Ramos (cell line): ENCODE data around the gene JAKMIP3.

Experiments
- in situ Hi-C: fragments of 300-500 bp; cut with MboI; formaldehyde crosslinking; loops from one replicate; pipeline ENCODE4 v1.14.3; 2022; ENCODE audit warnings: low sequenced_read_pairs; ENCODE audit not compliant: unreplicated experiment

JAKMIP3 gene

DNA sequence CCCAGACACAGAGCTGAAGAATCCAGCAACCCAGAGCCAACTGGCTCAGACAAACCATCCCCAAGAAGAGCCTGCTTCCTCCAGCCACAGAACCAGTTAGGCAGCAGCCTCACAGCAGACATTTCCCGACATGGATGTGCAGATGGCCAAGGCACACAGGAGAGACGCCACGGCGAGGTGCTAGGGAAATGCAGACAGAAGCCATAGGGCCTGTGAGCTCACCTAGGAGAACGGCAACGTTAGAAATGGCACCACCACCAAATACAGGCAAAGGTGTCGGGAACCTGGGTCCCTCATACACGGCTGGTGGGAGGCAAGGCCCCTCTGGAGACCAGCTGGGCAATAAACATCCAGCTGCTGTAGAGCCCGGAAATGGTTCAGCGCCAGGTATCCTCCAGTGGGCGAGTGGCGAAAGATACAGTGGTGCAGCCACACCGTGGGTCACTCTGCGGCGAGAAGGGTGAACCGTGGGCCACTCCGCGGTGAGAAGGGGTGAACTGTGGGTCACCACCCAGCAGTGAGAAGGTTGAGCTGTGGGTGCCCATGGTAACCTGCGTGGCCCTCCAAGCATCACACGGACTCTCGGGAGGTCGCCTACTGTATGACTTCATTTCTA lies 31.2 kb downstream of the JAKMIP3 start:
- in situ Hi-C loops = no loop called here

DNA sequence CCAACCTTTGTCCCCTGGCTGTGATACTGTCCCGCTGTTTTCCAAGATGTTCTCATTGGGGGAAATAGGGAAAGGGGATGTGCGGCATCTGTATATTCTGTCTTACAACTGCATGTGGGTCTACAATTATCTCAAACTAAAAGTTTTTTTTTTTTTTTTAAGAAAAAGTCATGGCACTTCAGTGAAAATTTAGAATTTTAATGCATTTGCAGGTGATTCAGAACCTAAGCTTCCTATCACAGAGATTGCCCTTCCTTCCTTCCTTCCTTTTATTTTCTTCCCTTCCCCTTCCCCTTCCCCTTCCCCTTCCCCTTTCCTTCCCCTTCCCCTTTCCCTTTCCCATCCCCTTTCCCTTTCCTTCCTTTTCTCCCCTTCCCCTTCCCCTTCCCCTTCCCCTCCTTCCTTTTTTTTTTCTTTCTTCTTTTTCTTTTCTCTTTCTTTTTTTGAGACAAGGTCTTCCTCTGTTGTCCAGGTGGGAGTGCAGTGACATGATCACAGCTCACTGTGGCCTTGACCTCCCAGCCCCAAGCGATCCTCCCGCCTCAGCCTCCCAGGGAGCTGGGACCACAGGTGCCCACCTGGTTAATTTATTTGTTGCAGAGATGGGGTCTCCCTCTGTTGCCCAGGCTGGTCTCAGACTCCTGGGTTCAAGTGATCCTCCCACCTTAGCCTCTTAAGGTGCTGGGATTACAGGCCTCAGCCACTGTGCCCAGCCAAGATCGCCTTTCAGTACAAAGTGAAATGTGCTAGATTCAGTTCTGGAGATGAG lies 32.0 kb downstream of the JAKMIP3 start:
- in situ Hi-C loops = no loop called here

DNA sequence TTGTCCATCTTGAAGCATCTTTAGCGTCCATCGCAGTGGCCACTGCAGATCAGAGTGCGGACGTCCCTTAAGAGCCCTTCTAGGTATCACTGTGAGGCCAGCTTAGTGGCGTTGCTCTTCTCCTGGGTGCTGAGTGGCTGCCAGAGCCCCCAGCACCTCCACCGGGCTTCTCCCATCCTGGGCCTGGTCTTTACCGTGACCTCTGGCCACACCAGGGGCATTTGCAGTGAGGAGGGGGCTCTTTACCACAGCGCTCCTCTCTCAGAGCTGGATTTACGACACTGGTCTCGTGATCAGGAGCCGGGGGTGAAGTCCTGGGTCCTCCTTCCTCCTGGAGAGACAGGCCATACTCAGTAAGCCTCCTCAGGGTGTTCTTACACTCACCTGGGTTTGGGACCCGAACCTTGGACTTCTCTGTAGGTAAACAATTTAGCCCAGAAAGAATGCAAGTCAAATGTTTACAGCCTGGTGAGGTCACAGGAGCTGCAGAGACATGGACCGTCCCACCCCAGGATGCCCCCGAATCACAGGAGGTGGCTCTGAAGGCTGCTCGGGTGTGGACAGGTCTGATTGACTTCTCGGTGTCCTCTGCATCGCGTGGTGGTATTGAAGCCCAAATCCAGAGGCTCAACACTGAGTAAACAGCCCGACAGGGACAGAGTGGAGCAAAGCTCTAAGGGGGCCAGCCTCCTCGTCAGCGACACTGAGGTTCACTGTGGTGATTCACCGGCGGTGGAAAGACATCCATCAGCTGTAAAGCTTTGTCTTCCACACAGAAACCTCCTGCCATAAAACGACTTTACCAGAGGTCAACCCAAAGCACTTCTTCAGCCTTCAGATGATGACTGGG lies 33.0 kb downstream of the JAKMIP3 start:
- in situ Hi-C loops = no loop called here

DNA sequence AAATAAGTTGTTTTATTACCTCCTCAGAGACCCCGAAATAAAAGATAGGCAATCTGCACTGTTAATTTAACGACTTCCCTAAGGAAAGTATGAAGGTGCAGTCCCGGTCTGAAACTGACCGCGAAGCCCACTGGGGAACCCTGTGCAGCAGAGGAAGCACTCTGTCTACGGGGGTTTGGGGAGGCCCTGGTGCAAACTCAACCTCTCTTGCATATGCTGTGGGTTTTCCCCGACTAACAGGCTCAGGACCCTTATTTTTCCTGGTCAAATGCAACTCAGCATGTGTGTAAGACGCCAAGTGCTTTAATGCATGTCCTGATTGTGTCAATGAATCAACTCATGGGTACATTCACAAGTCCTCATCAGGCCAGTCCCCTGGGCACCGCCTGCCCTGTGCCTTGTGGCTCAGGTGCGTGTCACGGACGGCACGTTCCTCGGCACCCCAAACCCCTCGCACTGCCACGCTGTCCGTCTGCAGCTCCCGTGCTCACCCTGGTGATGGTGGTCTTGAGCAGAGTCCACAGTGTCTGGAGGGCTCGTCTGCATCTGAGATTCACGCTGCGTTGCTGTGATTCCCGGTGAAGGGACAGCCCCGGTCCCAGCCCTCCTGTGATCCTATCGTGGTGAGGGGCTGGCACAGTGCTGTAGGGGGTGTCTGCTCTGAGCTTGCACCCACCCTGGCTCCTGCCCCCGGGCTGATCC lies 33.8 kb downstream of the JAKMIP3 start:
- in situ Hi-C loops = no loop called here

DNA sequence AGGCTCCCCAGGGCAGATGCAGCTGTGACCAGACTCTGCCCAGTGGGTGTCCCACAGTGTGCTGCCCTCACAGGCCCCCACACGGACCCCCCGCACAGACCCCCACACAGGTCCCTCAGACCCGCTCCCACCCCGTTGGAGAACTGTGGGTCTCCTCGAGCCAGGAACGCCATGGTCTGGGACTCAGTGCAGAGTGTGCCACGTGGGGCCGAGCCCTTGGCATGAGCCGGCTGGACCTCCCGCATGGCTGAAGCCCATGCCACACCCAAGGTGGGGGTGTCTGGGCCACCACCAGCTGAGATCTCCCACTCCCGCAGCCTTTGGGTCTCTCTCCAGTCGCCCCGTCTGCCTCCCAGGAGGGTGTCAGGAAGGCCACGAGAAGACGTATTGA lies 34.3 kb downstream of the JAKMIP3 start:
- in situ Hi-C loops = no loop called here

DNA sequence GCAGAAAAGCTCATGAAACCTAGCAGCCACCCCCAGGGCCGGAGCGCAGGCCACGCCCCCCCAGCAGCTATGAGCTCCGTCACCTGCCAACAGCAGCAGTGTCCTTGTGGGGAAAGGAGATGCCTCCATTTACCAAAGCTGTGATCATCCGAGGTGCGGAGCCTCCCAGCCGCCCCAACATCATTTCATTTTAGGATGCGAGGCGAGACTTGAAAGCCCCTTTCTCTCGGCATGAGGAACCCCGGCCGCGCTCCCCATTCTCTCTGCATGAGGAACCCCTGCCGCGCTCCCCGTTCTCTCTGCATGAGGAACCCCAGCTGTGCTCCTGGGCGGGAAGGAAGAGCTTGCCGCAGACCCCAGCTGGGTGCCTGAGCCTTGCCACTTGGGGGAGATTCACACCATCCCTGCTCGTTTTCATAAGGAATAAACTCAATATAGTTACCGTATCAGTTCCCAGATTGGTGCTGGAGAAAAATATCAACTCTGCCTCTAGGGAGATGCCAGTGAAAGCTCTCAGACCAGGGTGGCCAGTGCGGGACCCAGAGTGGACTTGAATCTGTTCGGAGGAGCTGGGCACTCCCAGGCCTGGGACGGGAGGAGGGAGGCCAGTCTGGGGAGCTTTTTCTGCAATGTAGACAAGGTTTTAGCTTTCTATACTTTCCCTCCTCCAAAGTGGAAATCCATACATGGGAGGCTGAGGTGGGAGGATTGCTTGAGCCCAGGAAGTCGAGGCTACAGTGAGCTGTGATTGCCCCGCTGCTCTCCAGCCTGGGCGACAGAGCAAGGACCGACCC lies 35.0 kb downstream of the JAKMIP3 start:
- in situ Hi-C loops = no loop called here

DNA sequence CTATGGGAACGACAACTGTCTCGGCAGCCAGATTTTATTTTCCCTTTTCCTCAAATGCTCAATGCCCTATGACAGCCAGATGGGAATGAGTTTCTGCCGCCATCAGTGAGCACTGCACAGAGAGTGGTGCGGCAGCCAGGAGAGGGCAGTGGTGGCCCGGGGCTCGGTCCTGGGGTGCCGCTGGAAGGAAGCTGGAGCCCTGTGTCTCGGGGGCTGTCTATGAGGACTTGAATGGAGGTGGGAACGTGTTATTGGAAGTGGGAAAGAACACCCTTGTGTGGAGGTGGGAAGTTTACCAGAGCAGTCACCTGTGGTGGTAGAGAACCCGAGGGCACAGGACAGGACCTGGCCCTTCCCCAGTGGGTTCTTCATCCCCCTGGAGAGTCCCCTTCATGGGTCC lies 35.8 kb downstream of the JAKMIP3 start:
- in situ Hi-C loops = no loop called here

DNA sequence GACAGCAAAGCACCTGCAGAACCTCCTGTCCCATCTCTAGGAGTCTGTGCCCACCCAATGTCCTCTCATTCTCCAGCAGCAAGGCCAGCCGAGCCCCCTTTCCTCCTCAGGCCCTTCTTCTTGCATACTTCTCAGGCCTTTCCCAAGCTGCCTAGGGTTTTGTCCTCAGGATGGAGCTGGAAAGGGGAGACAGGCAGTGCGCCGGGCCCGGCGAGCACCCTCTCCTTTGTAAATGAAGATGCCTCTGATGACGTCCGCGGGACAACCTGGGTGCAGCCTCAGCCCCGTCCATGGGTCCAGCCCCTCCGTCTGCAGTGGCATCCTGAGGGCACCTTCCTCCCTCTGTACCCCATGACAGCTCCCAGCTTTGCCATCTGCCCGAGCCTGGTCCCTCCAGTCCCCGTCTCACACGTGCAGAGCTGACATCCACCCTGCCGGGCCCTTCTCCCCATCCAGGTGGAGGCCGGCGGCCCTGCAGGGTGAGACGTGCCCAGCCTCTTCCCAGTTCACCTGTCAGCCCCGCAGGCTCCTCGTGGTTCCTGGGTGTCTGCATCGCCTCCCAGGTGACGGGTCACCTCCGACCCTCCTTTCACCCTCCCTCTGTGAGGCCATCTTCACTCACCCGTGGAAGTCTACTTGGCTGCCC lies 36.4 kb downstream of the JAKMIP3 start:
- in situ Hi-C loops = no loop called here

DNA sequence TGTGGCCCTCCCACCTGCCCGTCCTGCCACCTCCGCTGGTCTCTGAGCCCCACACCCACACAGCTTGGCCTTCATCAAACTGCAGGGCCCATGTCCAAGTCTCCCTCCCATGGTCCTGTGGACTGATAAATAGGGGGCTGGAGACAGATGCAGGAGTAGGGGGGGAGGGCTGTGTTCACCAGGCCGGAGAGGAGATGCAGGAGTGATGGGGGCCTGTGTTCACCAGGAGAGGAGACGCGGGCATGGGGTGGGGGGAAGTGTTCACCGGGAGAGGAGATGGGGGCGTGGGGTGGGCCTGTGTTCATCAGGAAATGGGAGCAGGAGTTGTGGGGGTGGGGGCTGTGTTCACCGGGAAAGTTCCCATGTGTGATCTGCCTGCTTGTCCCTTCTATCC lies 37.0 kb downstream of the JAKMIP3 start:
- in situ Hi-C loops = no loop called here

DNA sequence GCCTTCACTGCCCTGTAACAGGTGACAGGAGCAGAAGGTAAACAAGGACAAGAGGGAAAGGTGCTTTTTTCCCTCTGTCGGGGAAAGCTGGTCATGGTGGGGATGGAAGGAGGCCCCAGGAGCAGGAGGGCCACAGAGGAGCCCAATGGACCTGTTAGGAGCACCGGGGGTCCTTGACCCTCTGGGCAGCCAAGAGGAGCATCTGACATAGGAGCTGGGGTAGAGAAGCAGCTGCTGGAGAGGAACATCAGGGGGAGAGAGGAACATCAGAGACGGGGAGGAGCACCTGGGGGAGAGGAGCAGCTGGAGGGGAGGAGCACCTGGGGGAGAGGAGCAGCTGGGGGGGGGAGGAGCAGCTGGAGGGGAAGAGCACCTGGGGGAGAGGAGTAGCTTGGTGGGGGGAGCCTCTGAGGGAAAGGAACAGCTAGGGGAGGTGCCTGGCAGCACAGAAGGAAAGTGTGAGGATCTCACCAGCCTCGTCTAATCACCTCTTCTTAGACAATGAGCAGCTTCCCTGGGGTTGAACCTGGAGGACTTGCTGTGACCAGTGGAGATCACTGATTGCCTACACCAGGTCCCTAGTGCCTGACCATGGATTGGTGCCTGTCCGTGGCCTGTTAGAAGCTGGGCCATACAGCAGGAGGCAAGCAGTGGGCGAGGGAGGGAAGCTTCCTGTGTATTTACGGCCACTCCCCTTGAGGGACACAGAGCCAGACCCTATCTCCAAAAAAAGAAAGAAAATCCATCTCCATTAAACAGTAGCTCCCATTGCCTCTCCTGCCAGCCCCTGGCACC lies 37.6 kb downstream of the JAKMIP3 start:
- in situ Hi-C loops = no loop called here

DNA sequence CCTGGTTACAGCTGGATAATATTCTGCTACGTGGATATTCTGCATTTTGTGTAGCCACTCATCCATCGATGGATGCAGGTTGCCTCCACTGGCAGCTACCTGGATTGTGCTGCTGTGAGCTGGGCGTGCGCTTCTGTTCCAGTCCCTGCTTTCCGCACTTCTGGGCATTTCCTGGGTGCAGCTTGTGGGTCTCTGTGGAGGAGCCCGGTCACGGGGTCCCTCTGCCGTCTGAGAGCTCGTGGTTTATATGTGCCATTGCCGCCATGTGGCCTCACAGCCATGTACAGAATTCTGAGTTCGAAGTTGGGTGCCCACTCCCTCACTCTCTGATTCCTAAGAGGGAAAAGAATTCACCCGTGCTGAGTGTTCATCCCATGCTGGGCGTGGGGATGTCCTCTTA lies 38.3 kb downstream of the JAKMIP3 start:
- in situ Hi-C loops = no loop called here

DNA sequence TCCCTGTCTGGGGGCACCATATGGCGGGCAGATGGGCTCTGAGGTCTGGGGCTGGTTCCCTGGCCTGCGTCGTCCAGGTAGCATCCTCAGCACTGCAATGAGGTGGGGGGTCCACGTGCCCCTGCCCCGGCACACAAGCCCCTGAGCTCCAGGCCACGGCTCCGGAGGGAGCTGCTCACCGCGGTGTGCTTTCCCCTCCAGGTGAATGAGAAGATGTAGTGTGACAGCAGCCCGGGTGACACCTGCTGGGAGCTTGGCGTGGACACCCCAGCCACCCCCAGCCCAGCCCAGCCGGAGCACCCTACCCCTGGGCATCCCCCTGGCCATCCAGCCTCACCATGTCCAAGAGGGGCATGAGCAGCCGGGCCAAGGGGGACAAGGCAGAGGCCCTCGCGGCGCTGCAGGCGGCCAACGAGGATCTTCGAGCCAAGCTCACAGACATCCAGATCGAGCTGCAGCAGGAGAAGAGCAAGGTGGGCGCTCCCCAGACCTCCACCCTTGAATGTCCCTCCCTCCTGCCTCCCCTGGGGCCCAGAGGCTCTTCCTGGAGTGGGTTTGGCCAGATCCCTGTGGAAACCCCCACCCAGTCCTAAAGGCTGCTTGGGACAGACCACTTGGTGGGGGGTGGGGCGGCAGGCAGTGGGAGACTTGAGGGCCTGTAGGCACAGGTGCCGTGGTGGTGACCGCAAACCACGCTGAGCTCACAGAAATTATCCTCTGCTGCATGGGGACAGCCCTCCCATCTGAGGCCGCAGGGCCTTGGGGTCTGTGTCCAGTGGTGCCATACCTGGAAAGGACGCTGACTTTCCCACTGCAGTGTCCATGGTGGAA lies 38.9 kb downstream of the JAKMIP3 start:
- in situ Hi-C loops = no loop called here

DNA sequence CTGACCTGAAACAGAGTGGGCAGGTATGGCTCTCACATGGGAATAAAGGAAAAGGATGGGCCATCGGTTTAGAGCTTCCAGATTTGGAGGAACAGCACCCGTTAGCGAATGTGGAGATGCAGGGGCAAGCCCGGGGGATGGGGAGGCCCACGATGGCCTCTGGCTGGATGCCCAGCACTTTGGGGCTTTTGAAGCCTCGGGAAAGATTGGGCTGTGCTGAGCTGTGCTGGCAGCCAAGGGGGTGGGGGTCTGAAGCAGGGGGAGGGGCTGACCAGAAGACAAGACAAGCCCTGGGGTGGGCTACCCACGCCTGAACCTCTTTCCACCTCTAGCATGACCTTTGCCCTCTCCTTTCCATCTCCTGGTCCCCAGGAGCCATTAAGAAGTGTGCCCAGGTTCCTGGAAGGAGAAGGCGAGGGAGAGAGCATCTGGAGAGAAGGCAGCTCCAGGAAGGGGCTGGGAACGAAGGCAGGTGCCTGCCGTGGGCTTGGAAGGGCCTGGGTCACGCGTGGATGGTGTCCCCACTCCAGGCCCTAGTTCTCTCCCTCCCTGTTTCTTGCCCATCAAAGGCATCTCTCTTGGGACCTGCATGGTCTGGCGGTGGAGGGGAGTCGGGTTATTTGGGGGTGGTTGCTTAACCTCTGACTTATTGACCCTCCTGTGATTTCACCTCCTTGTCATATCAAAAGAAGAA lies 39.7 kb downstream of the JAKMIP3 start:
- in situ Hi-C loops = no loop called here

DNA sequence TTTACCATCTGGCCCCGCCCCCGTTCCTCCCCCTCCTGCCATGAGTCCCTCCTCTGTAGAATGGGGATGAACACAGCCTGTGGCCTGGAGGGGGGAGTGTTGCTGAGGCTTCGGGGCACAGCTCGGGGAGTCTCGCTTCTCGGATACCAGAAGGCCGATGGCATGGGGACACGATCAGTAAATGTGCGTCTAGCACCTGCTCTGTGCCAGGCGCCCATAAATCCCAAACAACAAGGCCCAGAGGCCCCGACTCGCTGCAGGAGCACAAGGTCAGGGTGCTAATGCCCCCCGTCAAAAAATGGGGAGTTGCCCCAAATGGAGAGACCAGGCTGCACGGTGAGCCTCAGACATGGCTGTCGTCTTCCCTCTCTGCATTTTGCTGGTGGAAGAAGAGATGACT lies 40.7 kb downstream of the JAKMIP3 start:
- in situ Hi-C loops = no loop called here

DNA sequence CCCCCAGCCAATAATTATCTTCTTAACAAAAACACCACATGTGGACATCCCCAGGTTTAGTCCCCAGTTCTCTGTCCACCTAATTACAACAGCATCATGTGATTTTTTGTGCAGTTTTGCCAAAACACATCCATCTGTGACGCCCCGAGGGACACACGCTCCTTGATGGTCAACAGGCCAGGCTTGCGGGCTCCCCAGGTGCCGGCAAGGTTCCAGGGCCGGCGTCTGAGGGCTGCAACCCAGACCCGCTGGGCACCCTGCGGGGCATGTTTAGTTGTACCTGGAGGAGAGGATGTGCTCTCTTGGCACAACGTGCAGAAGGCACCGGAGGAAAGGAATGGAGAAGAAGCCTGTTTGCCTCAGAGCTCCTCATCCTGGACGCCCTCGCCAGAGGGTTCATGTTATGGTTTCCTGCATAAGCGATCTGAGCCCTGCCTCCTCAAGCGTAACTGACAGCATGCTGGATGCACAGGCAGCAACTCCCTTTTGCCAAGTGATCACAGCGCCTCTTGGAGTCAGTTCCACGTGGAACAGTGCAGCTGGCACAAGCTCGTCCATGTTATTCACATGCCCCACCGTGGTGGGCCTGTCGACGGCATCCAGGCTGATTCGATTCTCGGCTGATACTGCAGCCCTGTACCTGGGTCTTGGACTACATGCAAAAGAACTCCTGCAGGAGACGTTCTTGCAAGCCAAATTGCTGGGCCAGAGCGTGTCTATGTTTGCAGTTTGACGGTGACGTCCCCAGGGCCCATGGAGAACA lies 41.6 kb downstream of the JAKMIP3 start:
- in situ Hi-C loops = no loop called here
